Epidermal melanocyte (primary cell): ENCODE results near the gene COL4A2.
"Not testable (repeated sequence)": the region's sequence is repeated elsewhere in the genome, so short reads cannot be mapped to it uniquely, and the experiment has no call there.

Experiments
- DNase-seq: peaks from one replicate; pipeline ENCODE4 v3.0.0; 2011; ENCODE audit warnings: low spot score; ENCODE audit not compliant: insufficient read length

COL4A2 gene

GRCh38 chr13:110529522-110530311 is 222.6 kb downstream of the COL4A2 start:
- no peak for DNase-seq

- no peak for DNase-seq
Observed at GRCh38 chr13:110531100-110531499, 224.0 kb downstream of the COL4A2 start.

- DNase-seq = no peak
Observed at GRCh38 chr13:110531671-110532083, 224.6 kb downstream of the COL4A2 start.

GRCh38 chr13:110532258-110532657 is 225.2 kb downstream of the COL4A2 start:
- not testable (repeated sequence) for DNase-seq

- no peak for DNase-seq
Observed at GRCh38 chr13:110533771-110534670, 226.9 kb downstream of the COL4A2 start.

GRCh38 chr13:110535526-110535925 is 228.4 kb downstream of the COL4A2 start:
- DNase-seq = no peak

GRCh38 chr13:110536006-110536693 is 229.1 kb downstream of the COL4A2 start:
- DNase-seq = no peak

- no peak for DNase-seq
Observed at GRCh38 chr13:110538632-110539031, 231.5 kb downstream of the COL4A2 start.

- DNase-seq = no peak
Observed at GRCh38 chr13:110539894-110540293, 232.8 kb downstream of the COL4A2 start.

- DNase-seq = no peak
Observed at GRCh38 chr13:110540871-110541525, 233.9 kb downstream of the COL4A2 start.

GRCh38 chr13:110541526-110541920 is 234.4 kb downstream of the COL4A2 start:
- no peak for DNase-seq

- no peak for DNase-seq
Observed at GRCh38 chr13:110542169-110542796, 235.2 kb downstream of the COL4A2 start.

- no peak for DNase-seq
Observed at GRCh38 chr13:110546378-110546777, 239.3 kb downstream of the COL4A2 start.

GRCh38 chr13:110546926-110547325 is 239.8 kb downstream of the COL4A2 start:
- DNase-seq = no peak

GRCh38 chr13:110548891-110549794 is 242.1 kb downstream of the COL4A2 start:
- no peak for DNase-seq

GRCh38 chr13:110549795-110550160 is 242.7 kb downstream of the COL4A2 start:
- DNase-seq = no peak

GRCh38 chr13:110551284-110551683 is 244.2 kb downstream of the COL4A2 start:
- no peak for DNase-seq

- no peak for DNase-seq
Observed at GRCh38 chr13:110552767-110553166, 245.7 kb downstream of the COL4A2 start.

GRCh38 chr13:110553417-110553816 is 246.3 kb downstream of the COL4A2 start:
- no peak for DNase-seq
